Ureter (tissue), 1 donor: ENCODE data around the gene ACACA. TPM values are rescaled to one million over a fixed set of nuclear protein-coding genes. Genes with fewer than 3 reads are reported as not detected.

Source experiments
- DNase-seq: peaks from one replicate; pipeline ENCODE4 v3.0.0-alpha.2; 2020; ENCODE audit warnings: low spot score
- total RNA-seq: library from RNA; stranded (reverse); gene quantifications from one replicate; pipeline ENCODE4 v1.2.4, GENCODE V29; 2023
- donor health status: DM: yes; HTN: yes; CAD: no.

The ACACA gene
- total RNA-seq, 1 donor from 2014 or later, result 159 TPM

DNA sequence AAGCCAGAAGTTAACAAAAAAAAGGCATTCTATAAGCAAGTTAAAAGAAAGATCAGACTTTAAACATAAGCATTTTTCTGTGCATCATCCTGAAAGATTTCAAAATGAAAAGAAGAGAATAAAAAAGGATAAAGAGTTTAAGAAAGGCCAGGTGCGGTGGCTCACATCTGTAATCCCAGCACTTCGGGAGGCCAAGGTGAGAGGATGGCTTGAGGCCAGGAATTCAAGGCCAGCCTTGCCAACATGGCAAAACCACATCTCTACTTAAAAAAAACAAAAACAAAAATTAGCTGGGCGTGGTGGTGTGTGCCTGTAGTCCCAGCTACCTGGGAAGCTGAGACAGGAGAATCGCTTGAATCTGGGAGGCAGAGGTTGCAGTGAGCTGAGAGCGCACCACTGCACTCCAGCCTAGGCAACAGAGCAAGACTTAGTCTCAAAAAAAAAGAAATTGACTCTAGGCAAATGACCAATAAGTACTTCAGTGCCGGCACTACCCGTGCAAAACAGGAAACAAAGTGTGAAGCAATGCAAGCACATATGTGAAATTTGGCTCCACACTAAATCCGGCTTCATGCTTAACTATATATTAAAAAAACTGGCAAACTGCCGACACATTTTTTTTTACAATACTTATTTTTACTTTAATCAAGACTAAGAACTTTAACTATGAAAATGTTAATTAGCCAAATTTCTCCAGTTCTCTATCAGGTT, 114.1 kb downstream of the ACACA start:
- DNase-seq, result no peak

DNA sequence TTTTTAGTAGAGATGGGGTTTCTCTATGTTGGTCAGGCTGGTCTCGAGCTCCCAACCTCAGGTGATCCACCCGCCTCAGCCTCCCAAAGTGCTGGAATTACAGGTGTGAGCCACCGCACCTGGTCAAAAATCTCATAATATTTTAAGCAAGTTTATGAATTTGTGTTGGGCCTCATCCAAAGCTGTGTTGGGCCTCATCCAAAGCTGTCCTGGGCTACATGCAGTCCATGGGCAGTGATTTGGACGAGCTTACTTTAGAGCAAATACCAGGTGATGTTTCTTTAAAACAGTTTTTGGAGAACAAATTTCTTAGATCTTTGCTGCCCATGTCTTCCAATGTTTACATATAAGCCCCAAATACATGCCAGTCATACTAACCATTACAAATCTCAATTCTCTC, 115.3 kb downstream of the ACACA start:
- DNase-seq, result no peak

DNA sequence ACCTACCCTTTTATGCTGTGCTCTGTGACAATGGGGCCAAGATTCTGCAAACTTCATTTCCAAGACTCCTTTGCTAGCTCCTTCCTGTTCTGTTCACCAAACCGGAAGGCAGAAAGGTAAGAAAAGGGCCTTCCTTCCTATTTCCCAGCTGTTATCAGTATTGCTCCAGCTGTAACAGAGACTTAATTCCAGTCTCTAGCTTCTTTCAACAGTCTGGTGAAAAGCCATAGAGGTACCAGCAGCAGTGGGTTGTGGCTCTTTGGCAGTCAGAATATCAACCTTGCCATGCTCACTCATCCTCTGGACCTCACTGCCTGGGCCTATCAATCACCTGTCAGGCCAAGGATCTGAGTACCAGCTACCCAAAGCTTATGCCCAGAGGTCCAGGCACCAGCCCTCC, 120.2 kb downstream of the ACACA start:
- DNase-seq, result no peak

DNA sequence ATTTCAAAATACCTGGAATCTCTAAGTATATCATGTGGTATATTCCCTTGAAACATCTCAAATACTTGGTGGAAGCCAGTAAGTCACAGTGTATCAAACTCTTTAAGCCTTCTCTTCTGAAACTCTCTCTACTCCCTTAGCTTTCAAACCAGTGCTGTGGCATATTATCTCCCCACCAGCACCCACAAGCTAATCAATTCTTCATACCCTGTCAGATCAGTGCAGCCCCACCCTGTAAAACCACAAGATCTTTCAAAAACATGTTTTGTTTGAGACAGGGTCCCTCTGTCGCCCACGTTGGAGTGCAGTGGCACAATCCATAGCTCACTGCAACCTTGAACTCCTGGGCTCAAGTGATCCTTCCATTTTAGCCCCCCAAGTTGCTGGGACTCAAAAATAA, 122.4 kb downstream of the ACACA start:
- no peak for DNase-seq

DNA sequence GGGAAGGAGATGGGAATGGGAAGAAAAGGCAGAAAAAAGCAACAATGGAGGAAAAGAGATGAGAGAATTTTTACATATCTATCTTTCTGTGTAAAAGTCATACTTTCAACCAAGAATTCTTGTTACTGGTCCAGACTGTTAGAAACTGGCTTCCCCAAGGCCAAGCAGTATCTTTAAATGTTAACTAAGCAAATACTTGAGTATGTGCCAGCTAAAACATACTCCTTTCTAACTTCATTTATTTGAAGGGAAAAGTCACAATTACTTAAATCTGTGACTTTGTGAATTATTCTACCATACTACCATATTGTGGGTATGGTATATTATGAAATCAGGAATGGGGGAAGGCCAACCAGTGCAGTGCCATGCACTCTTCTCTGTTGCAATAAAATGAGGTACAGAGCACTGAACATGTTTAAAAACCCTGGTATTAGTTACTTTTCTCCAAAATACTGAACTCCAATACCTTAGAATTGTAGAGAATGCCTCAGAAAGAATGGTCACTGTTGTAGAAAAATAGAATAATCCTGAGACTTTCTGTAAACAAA, 123.1 kb downstream of the ACACA start:
- no peak for DNase-seq

DNA sequence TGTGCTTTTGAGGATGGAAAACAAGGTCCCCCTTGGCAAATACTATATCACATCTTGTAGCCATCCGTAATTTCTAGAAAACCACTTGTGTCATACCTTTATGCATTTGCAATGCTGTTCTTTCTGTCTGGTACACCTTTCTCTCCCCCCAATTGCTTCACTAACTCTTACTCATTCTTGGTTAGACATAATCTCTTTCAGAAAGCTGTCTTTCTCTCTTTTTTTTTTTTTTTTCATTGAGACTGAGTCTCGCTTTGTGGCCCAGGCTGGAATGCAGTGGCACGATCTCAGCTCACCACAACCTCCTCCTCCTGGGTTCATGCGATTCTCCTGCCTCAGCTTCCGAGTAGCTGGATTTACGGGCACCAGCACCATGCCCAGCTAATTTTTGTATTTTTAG, 125.8 kb downstream of the ACACA start:
- no peak for DNase-seq

DNA sequence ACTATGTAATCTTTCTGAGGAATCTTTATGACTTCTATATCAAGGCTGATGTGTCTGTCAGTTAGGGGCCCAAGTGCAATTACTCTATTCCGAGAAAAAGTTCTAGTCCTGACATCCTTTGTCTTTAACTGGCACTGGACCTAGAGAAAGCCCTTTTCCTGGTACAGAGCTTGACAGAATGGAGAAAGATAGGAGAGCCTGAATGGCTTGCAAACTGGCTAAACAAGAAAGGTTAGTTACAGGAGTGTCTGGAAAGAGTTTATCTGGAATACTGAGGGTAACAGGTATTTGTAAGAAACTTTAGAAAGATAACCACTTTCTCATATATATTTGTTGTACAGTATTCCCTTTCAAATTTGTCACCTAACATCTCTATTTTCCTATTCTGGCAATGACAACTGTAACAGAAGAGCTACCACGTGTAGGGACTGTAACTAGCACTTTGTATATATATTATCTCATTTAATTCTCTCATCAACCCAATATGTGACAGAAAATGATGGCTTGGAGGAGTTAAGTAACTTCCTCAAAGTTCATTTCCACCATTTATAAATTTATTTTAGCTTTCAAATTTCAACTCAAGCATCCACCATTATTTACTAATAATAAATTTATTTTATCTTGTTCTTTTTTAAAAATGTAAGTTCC, 128.3 kb downstream of the ACACA start:
- no peak for DNase-seq

DNA sequence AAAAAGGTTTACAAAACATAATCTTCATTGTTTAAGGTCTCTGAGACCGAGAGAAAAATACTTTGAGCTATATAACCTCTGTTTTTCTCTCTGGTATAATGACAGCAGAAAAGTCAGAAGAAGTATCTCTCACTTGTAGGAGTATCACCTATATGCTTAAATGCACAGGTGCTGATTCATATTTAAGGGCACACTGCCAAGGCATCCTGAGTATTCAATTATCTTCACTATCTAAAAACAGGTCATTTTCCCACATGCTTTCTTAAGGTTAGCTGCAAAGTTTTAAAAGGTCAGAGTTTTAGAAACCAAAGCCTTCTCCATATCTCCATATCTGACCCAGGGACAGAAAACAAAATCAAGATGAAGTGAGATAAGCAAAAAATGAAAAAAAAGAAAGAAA, 130.2 kb downstream of the ACACA start:
- DNase-seq, result no peak

DNA sequence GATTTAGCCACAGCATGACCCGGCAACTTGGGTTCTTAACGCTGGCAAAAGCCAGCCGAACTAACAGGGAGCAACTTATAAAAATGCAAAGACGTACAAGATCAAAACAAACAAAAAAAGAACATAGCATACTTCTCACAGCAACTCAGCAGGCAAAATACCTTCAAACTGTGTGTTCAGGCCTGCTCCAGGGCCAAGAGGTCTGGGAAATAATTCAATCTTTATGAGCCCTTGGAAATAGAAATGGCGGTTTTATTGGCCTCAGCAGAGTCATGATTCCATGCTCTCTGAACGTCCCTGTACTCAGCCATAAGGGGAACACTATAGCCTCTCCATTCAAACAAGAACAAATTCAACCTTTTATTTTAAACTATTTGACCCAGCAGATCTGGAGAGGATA, 132.2 kb downstream of the ACACA start:
- no peak for DNase-seq

DNA sequence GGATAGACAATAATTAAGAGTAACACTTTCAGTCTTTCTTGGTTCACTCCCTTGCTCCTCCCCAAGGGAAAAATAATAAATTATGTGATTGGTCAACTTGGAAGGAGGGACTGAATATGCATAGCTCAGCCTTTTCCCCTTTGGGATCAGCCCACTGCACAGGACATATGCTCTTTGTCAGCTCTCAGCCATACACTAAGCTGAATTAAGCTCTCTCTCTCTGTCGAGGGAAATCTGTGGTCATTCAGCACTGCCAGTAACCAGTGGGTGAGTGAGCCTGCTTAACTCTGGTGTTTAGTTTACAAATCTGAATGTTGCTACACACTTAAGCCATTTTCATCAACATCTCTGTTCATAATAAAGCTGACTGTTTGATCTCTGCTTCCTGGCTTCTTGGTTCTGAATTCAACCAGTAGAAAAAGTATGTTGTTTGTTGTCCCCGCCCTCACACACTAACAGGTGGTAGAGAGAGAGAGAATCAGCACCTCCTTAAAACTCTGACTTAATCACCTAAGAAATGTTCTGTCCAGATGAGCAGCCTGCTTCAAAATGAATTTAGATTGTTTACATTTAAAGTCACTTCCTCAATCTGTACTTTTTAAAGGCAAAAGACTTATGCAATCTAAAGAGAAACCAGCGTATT, 133.1 kb downstream of the ACACA start:
- DNase-seq, result no peak

DNA sequence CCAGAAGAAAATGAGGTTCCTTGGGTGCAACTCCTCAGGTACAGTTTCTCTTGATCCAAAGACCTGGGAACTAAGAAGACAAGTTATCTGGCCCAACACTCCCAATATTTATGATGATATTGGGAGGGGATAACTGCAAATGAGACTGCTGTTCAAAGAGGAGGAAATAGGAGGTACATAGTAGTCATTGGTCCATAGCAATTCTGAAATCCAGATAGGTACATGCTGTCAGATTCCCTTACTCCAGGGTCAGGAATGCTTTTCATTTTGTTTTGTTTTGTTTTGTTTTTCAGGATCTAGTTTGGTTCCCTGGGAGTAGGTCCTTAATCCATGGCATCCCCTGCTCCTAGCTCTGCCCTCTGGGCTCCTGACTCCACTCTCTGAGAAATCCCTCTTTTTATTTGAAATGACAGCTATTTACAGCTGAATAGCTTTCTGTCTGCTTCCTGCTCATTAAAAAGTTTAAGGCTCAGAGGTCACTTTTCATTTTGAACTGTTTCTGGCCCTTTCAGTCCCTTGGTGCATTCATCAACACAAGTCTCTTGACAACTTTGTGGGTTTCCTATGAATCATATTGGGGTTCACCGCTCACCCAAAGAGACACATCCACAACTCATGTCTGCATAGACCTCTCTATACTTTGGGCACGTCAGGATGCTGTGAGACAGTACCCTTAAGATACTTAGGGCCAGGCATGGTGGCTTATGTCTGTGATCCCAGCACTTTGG, 141.0 kb downstream of the ACACA start:
- no peak for DNase-seq

DNA sequence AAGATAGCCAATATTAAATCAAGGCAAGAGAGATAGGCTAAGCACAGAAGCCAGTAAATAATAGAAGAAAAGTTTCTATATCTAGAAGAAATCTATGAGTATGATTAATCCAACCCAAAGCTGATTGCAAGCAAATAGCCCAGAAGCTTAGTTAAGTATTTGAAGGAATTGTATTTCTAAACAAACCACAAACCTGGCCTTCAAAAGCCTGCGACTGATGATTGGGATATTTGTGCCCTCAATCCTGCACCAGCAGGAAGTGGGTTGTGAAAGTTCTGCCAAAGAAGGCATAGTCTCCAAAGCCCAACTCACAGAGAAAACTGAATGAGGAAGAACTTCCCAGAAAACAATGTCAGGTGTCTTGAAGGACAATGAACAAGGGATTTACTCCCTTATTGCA, 145.3 kb downstream of the ACACA start:
- DNase-seq, result no peak

DNA sequence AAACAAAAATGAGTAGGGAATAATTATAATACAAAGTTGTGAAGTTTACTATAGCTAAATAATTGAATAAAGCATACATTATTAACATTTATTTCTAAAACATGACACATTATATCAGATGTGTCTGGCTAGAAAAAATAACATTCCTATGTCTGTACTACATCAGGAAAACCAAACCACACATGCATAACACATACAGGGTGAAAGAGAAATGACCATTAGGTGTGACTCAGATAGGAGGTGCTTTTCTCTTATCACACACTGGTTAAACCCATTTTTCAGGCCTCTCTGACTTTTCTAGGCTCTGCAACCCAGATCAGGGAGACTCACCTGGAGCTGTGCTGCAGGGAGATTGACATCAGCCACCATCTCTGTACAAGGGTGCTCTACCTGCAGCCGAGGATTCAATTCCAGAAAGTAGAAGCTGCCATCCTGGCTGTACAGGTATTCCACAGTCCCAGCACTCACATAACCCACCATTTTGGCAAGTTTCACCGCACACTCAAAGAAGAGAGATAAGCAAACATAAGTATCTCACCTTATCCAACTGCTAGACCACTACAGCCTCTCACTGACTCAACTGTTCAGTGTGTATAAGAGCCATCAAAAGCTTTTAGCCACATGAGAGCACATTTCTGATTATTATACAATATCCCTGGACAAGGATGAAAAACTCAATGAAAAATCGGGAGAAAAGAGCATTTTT, 147.5 kb downstream of the ACACA start:
- no peak for DNase-seq

DNA sequence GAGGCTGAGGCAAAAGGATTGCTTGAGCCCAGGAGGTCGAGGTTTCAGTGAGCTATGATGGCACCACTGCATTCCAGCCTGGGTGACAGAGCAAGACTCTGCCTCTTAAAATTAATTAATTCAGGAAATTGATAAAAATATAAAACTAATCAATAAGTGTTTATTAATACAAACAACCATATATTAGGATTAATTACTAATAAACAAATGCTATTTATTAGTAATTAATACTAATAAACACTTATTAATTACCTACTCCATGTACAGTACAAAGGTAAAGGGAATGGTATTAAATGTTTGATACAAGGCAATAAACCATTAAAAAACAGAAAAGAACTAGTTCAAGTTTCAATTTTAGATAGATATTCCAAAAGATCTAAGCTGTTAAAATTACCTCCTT, 150.0 kb downstream of the ACACA start:
- DNase-seq, result no peak

DNA sequence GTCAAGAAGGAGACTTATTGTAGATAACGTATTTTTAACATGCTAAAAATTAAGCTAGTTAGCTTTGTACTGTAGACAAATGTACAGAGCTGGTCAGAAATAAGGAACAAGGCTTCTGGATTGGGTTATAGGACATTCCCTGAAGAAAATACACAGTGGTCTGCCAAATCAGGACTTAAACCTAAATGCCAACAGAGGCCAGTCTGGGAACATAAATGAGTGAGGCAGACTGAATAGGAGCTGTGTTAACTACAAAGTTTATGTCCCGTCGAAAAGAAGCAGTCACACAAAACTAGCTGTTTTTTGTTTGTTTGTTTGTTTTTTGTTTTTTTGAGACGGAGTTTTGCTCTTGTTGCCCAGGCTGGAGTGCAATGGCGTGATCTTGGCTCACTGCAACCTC, 151.2 kb downstream of the ACACA start:
- no peak for DNase-seq

DNA sequence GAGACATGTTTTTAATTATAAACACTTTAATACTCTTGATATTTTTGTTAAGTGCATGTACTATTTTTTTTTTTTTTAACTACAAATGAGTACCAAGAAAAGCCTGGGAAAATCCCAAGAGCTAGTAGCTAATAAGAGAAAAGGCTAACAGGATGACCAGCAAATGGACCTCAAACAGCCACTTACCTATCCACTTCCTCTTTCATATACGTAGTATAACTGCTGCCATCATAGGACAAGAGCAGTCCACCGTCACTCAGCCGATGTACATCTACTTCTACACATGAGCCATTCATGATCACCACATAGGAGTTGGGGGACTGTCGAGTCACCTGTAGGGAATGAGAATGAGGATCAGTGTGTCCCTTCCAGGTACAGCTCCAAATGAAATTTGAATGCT, 158.8 kb downstream of the ACACA start:
- no peak for DNase-seq

DNA sequence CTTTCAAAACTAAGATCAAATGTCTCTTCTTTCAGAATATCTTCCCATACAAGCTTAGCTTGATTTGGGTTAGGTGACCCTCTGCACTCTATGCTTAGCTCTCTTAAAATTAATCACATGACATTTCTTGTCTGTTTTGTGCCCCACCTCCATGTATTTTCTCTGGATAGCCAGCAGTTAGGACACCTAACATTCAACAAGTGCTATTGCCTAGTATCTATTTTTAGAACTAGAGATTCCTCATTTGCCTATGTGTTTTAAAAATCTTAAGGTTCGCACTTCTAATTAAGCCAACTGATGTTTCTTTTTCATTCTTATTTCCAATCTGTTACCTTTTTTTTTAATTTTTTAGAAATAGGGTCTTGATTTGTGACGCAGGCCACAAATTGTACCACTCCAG, 160.6 kb downstream of the ACACA start:
- DNase-seq, result no peak

DNA sequence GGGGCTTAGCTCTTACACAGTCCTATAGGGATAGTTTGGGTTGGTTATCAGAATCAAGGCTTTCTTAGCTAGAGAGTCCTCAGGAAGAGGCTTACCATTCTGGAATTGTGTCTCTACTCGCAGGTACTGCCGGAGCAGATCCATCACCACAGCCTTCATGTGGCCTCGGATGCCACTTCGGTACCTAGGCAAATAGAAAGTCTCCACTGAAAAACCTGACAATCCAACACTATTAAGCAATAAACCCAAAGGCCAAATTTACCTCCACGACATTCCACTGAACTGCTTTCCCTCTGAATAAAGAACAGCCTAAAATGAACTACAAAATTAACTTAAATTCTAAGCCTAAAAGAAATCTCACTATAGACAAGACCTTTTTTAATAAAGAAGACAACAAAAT, 166.3 kb downstream of the ACACA start:
- DNase-seq, result no peak

DNA sequence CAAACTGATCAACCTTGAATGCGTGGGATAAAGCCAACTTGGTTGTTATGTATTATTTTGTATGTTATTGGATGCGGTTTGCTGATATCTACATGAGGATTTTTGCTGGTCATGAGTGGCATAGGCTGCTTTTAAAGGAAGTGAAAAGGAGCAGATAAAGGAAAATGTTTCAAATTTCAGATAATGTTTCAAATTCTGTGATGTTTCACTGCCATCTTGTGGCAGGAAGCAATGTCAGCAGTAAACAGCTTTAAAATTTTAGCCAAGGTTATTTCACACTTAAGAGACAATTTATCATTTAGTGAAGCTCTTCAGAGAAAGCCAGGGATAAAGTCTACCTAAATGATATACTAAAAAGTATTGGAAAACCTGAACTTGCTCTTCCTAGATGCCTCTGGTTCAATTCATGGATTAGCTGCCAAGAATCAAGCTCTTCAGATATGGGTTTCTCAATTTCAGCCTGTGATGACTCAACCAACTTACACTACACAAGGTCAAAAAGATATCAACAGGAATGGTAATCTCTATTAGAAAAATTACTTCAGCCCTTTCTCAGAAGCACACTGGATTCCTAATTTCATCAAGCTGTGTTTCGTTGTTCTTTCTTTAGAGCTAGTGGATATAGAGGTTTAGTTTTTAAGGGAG, 166.8 kb downstream of the ACACA start:
- DNase-seq, result no peak

DNA sequence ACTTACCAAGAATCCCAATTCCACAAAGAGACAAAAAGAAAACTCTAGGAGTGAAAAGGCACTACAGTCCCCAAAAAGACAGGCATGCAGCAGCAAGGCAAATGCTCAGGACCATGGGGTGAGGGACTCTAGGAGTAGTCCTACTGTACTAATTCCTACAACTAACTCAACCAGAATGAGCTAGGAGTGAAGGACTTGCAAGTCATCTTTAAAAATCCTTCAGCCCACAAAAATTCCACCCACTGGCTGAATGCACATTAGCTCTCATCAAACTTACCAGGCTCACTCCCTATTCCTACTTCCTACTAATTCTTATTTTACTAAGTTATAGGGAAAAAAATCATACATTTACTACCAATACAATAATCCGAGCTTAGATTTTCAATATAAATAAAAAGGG, 172.5 kb downstream of the ACACA start:
- no peak for DNase-seq

DNA sequence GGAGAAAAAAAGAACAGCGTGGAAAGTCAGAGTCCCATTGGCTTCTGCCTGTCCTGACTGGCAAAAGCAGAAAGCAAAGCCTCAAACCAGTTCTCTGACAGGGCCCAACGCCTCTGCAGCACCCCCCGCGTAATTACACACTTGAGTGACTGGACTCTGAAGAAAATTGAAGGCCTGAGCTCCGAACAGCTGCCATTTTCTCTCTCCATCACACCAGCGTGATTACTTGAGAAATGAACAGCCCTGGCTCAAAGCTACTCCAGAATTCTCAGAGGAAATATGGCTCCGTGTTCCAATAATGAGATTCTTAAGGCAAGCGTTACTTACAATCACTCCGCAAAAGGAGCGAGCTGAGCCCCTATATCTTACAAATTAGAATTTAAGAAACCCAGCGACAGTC, 173.6 kb downstream of the ACACA start:
- no peak for DNase-seq
